Erythroblast (primary cell): ENCODE results near the gene CORO2A.
"Not testable (repeated sequence)": the region's sequence is repeated elsewhere in the genome, so short reads cannot be mapped to it uniquely, and the experiment has no call there.

Source experiments
- GATA1 ChIP-seq: IDR thresholded peaks from 2 replicates; pipeline ENCODE4 v1.6.1; 2011; ENCODE audit warnings: low read depth, mild to moderate bottlenecking, control low read depth, low read length, moderate library complexity
- POLR2A ChIP-seq: IDR thresholded peaks from 2 replicates; pipeline ENCODE4 v1.6.1; 2011; ENCODE audit warnings: mild to moderate bottlenecking, low read length

GRCh38 chr9:98130060-98130459 is 62.4 kb downstream of the CORO2A start:
- TF ChIP-seq POLR2A, GATA1: not testable (repeated sequence)
